IPS DF 4.7 (cell line): ENCODE results near the gene WDR43.
"Not testable (repeated sequence)": the region's sequence is repeated elsewhere in the genome, so short reads cannot be mapped to it uniquely, and the experiment has no call there.

ENCODE experiments used
- DNase-seq: peaks from one replicate; pipeline ENCODE4 v3.0.0-alpha.2; 2013; ENCODE audit warnings: low spot score; ENCODE audit errors: extremely low read depth

The WDR43 gene

GRCh38 chr2:28962505-28962904 lies 68.0 kb downstream of the WDR43 start:
- DNase-seq = no peak

- DNase-seq = no peak
These were observed 76.1 kb downstream of the WDR43 start for GRCh38 chr2:28970464-28971160.

- no peak for DNase-seq
These were observed 78.4 kb downstream of the WDR43 start for GRCh38 chr2:28972778-28973335.

- no peak for DNase-seq
These were observed 79.8 kb downstream of the WDR43 start for GRCh38 chr2:28974252-28974651.

GRCh38 chr2:28975671-28976070 lies 81.2 kb downstream of the WDR43 start:
- DNase-seq = no peak

GRCh38 chr2:28976584-28976983 lies 82.1 kb downstream of the WDR43 start:
- no peak for DNase-seq

GRCh38 chr2:28977176-28977875 lies 82.9 kb downstream of the WDR43 start:
- no peak for DNase-seq

- DNase-seq = not testable (repeated sequence)
These were observed 83.5 kb downstream of the WDR43 start for GRCh38 chr2:28978001-28978400.

GRCh38 chr2:28978606-28979005 lies 84.1 kb downstream of the WDR43 start:
- no peak for DNase-seq

- DNase-seq = no peak
These were observed 84.6 kb downstream of the WDR43 start for GRCh38 chr2:28979041-28979440.

- DNase-seq = no peak
These were observed 85.3 kb downstream of the WDR43 start for GRCh38 chr2:28979576-28980366.

- DNase-seq = no peak
These were observed 86.0 kb downstream of the WDR43 start for GRCh38 chr2:28980368-28981015.

GRCh38 chr2:28981016-28981441 lies 86.6 kb downstream of the WDR43 start, which contains the start of gene TOGARAM2:
TOGARAM2 (plus strand) TSS chr2:28981298; CDS start chr2:28994835, 13,537 bp downstream.
- no peak for DNase-seq

- no peak for DNase-seq
These were observed 87.3 kb downstream of the WDR43 start for GRCh38 chr2:28981620-28982376.

- DNase-seq = no peak
These were observed 88.0 kb downstream of the WDR43 start for GRCh38 chr2:28982381-28982950.

GRCh38 chr2:28986429-28986828 lies 92.0 kb downstream of the WDR43 start:
- DNase-seq = no peak

GRCh38 chr2:28989973-28990372 lies 95.5 kb downstream of the WDR43 start:
- no peak for DNase-seq

- no peak for DNase-seq
These were observed 96.0 kb downstream of the WDR43 start for GRCh38 chr2:28990445-28990844.

- no peak for DNase-seq
These were observed 96.6 kb downstream of the WDR43 start for GRCh38 chr2:28991021-28991420.

GRCh38 chr2:28991460-28991859 lies 97.0 kb downstream of the WDR43 start:
- no peak for DNase-seq
